Amniotic epithelial cell (primary cell): Measurements from ENCODE around the gene TMEM53.

Experiments used
- DNase-seq: peaks from one replicate; pipeline ENCODE4 v3.0.0-alpha.2; 2010; ENCODE audit warnings: low read depth

Gene TMEM53

DNA sequence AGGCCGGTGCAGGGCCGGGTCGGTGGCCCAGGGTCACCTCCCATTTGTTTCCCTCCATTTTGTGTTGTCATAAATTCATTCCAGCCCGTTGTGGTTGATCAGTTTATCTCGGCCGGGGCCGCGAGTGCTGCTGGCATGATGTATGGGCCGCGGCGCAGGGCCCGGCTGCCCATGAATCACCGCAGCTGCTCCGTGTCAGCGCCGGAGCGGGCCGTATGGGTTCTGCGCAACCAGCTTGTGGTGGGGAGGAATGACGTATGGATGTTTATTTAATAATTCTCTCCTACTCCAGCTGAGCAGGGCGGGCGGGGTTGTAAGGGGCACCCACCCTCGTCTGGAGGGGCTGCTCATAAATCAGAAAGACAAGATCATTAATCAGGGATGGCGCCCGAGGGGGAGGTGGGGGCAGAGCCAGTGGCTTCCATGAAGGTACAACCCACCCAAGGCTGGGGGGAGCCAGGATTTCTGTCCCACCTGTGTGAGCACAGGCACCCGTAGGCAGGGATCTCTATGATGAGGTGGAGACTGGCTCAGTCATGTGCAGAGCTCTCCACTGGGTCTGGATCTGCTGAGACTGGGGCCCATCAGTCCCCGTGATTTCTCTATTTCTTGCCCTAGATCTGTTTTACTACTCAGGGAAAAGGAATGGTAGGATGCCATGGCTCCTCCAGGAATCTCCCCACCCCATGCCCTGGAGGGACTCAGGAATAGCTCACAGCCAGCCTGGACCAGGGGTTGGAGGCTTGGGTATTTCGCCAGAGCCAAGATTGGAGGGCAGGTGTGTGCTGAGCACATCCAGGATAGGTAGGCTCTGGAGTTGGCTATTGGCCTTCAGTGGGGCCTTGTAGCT, 27.8 kb downstream of the TMEM53 start:
- DNase-seq: peak; percentile 91

DNA sequence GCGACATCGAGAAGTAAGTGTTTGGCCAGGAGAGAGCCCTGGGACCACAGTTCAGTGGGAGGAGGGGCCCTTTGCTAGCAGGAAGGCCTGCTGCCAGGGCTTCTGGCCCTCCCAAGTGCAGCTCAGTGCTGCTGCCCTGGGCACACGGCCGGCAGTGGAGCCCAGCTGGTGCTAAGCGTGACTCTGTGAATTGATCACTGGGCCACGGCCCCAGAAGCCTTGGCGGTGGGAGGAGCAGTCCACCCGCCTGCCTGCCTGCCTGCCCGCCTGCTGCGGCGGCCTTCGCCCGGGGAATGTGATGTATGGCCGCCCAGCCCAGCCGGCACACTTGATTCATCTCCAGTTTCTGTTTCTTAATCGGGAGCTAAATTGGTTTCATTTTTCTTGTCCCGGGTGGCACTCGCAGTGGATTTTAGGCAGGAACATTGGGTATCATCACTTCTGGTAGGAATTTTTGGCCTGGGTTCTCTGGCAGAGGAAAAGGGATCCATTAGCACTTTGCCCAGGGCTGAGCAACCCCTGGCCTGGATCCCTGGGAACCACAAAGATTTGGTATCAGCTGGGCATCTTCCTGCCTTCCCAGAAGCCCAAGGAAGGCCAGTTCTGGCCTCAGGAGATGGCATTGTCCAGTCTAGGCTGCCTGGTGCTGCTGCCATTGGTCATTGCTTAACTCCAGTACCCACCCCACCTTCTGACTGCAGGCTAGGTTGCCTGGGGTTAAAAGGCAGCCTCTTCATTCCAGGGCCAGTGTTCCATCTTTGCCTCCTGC, 28.6 kb downstream of the TMEM53 start:
- peak; percentile 54 for DNase-seq

GRCh38 chr1:44644806-44645205, 29.5 kb downstream of the TMEM53 start:
- DNase-seq: no peak

- no peak for DNase-seq
Observed at GRCh38 chr1:44643721-44644334, 30.5 kb downstream of the TMEM53 start.

GRCh38 chr1:44642925-44643324, 31.4 kb downstream of the TMEM53 start:
- DNase-seq: no peak

DNA sequence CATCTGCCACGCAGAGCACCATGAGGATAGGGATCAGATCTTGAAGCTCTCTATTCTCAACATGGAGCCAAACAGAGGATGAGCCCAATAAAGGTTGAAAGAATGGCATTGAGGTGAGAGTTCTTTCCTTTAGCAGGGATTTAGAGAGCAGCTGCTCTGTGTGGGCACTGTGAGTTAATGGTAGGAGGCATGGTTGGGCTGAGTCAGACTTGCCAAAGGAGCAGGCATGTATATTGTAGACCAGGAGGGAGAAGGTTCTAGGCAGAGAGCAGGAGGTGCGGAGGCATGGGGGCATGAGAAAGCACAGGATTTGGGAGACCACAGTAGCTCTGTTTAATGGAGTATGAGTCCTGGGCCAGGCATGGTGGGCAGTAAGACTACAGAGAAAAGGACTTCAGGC, 32.0 kb downstream of the TMEM53 start:
- DNase-seq: no peak

DNA sequence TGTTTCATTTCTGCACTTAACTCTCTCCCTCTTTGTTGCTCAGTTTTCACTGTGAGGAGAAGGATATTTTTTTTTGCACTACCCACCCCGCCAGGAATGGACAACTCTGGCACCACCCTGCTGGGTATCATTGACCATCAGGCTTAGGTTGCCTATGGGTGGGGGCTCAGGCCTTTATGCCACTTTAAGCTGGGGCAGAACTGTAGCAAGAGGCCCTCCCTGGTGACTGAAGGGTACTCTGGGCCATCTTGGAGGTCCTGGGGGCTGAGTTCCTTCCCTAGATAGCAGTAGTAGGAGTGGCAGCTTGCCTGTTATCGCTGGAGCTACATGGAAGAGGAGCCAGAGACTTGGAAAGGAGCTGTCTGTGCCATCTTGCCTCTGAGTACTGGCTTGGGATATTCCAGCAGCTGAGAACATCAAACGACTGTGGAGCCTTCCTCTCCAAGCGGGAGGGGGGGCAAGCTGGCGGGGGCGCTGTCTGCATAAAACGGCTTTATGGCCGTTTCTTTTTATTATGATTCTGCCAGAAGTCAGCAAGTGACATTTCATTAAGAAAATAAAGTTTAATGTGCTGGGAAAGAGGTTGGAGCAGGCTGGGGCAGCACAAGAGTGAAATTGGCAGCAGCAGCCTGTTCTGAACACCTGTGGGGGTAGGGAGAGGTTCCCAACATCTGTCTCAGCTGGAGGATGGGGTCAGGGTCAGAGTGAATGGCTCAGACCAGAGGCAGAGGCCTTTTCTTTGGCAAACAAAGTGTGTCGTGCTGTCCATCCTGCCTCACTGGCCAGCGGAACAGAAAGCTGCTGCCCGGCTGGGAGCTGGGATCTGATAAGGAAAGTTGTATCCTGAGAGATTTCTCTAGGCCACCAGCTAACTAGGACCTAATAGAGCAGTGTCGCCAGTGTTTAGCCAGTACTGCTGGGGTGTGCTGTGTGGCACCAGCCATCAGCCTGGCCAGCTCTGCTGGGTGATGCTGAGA, 32.9 kb downstream of the TMEM53 start:
- no peak for DNase-seq

- DNase-seq: no peak
Observed at GRCh38 chr1:44640200-44640853, 34.0 kb downstream of the TMEM53 start.

- no peak for DNase-seq
Observed at GRCh38 chr1:44637702-44638411, 36.4 kb downstream of the TMEM53 start.

DNA sequence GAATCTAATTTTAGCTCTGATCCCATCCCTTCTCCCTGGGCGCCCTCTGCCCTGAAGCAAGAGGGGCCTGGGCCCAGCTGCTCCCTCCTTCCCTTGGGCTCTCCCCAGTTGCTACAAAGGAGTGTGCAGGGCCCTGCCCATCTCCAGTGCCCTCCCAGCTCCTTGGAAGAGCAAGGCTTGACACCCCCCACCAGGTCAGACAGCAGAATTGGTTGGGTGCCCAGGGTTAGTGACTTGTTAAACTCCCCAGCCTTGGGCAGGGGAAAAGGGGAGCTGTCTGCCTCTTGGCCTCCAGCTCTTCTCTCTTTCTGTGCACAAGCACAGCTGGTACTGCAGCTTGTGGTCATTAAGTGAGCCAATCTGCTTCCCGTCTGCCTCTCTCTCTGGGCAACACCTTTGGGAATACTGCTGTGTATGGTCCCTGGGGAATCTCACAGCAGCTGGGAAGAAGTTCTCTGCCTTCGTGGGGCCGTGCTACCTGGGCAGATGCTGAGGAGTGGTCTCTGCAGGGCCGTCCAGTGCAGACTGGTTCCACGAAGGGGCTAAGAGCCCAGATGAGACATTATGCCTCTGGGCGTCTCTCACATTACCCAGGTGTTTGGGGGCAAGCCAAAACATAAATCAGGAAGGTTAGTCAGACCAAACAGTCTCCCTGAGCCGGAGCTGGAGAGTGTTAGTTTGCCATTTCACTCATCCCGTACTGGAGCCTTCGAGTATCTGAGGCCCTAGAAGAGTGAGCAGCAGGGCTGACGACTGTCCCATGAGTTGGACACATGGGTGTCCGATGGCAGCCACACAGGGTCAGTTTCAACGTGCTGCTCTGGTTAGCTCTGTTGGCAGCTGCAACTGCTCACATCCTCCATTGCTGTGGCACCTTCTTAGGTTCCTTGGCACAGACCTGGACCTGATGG, 37.3 kb downstream of the TMEM53 start:
- peak; percentile 34 for DNase-seq

GRCh38 chr1:44636083-44636687, 38.1 kb downstream of the TMEM53 start:
- no peak for DNase-seq

DNA sequence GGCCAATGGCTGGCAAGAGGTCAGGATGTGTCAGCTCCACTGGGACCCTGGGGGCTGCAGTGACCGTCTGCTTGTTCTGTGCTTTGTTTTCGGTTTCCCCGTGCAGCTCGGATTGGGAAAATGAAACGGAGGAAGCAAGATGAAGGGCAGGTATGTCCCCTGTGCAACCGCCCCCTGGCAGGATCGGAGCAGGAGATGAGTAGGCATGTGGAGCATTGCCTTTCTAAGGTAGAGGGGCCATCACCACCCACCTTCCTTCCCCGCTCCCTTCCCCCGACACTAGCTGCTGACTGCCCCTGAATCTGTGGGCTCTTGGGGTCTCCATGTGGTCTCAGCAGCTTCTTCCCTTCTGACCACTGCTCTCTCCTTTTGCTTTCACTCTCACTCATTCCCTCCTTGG, 38.8 kb downstream of the TMEM53 start:
- no peak for DNase-seq

- DNase-seq: no peak
Observed at GRCh38 chr1:44634606-44635189, 39.6 kb downstream of the TMEM53 start.

GRCh38 chr1:44632598-44632997, 41.7 kb downstream of the TMEM53 start:
- DNase-seq: peak; percentile 47

DNA sequence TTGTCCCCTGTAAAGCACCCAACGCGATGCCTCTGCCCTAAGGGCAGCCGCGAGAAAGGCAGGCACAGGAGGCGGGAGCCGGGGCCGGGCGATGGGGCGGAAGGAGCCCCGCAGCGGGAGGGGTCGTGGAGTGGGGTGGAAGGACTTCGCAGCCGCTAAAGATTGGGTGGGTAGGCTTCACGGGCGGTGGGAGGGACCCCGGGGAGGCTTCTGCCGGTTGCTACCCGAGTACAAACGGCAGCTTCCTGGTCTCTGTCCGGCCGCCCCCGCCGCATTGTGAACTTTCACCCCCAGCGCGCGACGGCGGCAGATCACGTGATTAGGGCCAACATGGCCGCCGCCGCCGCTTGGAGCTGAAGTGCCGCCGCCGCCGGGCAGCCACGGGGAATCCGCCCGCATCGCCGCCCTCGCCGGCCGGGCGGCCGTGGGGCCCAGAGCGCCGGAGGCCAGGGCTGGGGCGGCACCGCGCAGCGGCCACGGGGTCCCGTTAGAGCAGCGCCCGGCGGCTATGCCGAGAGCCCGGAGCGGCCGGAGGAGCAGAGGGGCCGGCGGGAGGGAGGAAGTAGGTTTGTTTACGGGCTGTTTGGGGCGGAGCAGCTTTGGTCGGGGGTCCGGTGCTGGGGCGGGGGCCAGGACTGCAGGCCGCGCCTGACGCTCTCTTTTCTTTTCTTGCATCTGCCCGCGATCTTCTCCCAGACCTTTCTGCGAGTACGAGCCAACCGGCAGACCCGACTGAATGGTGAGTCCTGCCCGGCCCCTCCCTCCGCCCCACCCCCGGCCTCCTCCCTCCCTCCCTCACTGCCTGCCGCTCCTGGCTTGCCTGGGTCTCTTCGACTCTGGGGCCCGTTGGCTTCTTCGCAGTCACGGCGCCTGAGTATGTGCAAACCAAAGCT, 42.4 kb downstream of the TMEM53 start:
- peak; percentile 79 for DNase-seq

GRCh38 chr1:44631333-44631646, 43.0 kb downstream of the TMEM53 start:
- DNase-seq: no peak

GRCh38 chr1:44630116-44630515, 44.2 kb downstream of the TMEM53 start:
- peak; percentile 82 for DNase-seq
